DMS53 treated with DMSO at 0.1 percent for 48 hours (cell line): ENCODE data around the gene EML2.
A peak's percentile ranks its signal among the peaks of the same experiment; 100 is the strongest.
"Not testable (repeated sequence)": the region's sequence is repeated elsewhere in the genome, so short reads cannot be mapped to it uniquely, and the experiment has no call there.

Source experiments
- DNase-seq: peaks from one replicate; lab custom pipeline; 2025; ENCODE audit not compliant: unreplicated experiment; lab: John Stamatoyannopoulos, UW

The EML2 gene, protein sequence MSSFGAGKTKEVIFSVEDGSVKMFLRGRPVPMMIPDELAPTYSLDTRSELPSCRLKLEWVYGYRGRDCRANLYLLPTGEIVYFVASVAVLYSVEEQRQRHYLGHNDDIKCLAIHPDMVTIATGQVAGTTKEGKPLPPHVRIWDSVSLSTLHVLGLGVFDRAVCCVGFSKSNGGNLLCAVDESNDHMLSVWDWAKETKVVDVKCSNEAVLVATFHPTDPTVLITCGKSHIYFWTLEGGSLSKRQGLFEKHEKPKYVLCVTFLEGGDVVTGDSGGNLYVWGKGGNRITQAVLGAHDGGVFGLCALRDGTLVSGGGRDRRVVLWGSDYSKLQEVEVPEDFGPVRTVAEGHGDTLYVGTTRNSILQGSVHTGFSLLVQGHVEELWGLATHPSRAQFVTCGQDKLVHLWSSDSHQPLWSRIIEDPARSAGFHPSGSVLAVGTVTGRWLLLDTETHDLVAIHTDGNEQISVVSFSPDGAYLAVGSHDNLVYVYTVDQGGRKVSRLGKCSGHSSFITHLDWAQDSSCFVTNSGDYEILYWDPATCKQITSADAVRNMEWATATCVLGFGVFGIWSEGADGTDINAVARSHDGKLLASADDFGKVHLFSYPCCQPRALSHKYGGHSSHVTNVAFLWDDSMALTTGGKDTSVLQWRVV

DNA sequence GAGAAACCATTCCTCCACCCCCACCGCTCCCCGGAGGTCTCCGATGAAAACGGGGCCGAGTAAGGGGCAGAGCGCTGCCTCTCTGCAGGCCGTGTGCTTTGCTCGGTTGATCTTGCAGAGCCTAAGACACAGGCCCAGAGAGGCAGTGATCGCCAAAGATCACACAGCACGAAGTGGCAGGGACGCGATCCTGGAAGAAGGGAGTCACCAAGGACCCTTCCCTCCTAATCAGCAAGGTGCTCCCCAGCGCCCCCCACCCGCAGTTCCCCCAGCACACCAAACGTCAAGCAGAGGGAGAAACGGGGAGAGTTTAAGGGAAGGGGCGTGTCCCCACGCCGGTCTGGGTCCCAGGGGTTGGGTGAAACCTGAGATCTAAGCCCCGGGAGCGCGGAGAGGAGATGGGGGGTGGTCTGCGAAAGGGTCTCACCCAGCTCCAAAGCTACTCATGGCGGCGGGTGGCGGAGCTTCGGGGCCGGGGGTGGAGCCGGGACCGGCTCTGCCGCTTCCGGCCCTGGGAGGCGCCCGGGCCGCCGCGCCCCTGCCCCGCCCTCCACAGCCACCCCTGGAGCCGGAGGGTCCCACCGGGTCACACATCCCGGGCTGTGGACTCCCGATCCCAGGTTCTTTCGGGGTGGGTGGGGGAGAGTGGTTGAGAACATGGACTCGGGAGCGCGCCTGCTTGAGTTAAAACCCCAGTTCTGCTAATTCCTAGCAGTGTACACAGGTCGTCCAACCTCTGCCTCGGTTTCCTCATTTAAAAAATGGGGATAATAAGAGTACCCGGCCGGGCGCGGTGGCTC lies at the start of gene EML2:
Gene EML2, minus strand, starts transcription at position 468 of the 800 bp plus-strand sequence. Its CDS starts 21 bp downstream, at position 447.
- DNase-seq, result peak; percentile 0

DNA sequence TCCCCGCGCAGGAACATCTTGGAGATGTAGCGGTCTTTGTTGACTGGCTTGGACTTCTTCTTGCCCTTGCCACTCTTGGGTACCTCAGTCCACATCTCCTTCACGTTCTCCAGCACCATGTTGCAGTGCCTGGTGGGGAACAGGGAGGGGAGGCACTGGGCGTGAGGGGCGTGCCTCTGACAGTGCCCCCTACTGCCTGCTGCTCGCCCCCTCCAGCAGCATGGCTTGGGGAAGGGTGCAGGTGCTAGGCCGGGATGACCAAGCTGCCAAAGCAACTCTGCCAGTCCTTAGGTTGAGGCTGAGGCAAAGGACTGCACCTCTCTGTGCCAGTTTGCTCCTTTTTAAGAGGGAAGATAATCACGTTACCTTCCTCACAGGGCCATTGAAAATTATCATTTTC lies 48.4 kb upstream of the EML2 start:
- no peak for DNase-seq

DNA sequence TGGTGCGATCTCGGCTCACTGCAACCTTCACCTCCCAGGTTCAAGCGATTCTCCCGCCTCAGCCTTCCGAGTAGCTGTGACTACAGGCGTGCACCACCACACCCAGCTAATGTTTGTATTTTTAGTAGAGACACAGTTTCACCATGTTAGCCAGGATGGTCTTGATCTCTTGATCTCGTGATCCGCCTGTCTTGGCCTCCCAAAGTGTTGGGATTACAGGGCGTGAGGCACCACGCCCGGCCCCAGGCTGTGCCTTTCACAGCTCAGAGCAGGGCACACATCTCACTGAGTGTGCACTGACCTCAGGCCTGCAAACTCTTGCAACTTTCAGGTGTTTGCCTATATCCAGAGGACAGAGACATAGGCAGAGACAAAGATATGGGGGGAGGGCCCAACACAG lies 45.8 kb upstream of the EML2 start:
- DNase-seq, result not testable (repeated sequence)

DNA sequence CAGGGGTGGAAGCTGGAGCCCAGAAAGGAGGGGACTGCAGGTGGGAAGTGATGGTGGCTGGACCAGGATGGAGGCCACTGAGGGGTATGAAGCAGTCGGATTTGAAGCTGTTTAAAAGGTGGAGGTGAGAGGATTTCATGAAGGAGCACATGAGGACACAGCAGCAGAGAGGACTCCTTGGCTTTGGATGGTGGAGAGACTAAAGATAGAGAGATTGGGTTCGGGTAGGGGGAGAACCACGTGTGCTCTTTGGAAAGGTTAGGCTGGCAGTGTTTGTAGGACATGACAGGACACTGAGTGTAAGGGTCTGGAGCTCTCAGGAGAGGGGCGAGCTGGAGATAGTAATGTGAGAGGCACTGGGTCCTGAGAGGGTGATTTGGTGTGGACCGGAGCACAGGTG lies 43.7 kb upstream of the EML2 start:
- DNase-seq, result no peak

DNA sequence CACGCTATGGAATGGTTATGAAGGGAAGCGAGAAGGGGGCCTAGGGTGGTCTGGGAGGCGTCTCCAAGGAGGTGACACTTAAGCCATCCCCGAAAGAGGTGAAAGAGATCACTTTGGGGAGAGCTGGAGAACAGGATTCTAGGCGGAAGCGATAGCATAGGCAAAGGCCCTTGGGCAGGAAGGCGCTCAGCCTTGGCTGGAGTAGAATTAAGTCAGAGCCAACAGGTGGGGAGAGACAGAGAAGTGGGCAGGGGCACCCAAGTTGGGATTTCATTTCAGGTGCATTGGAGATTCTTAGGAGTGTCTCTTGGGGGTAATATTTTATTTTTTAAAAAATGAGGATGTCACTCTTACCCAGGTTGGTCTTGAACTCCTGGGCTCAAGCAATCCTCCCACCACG lies 42.9 kb upstream of the EML2 start:
- DNase-seq, result no peak

DNA sequence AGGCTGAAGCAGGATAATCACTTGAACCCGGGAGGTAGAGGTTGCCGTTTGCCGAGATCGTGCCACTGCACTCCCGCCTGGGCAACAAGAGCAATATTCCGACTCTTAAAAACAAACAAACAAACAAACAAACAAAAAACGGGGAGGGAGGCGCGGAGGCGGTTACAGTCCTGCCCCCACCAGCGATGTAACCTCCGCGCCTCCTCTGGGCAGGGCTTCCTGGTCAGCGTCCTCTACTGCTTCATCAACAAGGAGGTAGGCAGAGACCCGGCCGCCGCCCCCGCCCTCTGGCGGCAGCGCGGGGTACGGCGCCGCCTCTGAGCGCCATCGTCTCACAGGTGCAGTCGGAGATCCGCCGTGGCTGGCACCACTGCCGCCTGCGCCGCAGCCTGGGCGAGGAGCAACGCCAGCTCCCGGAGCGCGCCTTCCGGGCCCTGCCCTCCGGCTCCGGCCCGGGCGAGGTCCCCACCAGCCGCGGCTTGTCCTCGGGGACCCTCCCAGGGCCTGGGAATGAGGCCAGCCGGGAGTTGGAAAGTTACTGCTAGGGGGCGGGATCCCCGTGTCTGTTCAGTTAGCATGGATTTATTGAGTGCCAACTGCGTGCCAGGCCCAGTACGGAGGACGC lies 42.3 kb upstream of the EML2 start:
- DNase-seq, result peak; percentile 88

DNA sequence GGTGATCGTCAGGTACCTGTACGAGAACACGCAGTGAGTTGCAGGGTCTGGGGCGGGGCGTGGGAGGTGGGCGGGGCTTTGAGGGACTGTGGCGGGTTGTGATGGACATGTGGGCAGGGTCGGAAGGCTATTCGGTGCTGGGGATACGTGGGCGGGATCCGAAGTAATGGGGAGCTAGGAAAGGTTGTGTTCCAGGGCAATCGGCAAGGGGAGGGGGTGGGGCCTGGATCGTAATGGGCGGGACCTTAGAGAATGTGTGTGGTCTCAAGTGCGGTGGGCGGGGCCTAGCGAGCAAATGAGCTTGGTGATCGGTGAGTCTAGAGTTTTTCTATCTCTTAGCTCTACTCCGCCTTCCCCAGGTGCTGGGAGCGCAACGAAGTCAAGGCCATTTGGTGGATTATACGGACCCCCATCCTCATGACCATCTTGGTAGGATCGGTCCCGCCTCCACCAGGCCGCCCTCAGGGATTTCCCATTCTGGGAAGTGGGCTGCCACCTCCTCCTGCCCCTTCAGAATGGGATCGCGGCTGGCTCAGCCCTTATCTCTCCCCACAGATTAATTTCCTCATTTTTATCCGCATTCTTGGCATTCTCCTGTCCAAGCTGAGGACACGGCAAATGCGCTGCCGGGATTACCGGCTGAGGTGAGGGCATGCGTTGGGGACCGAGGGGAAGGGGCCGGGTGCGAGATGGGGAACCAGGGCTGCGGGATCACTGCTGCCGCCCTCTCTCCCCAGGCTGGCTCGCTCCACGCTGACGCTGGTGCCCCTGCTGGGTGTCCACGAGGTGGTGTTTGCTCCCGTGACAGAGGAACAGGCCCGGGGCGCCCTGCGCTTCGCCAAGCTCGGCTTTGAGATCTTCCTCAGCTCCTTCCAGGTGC lies 38.4 kb upstream of the EML2 start:
- peak; percentile 87 for DNase-seq

DNA sequence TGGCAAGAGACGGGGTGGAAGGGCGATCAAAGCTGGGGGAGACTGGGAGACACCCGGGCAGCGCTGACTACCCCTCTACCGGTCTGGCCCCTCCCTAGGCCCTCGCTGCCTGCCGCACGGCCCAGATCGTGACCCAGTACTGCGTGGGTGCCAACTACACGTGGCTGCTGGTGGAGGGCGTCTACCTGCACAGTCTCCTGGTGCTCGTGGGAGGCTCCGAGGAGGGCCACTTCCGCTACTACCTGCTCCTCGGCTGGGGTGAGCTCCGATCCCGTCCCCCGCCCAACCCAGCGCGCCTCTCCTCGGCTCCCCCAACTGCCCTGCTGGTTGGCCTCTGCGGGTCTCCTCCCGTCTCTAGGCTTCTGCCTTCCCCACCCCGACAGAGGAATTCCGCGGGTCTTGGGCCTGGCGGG lies 37.7 kb upstream of the EML2 start:
- DNase-seq, result peak; percentile 43

DNA sequence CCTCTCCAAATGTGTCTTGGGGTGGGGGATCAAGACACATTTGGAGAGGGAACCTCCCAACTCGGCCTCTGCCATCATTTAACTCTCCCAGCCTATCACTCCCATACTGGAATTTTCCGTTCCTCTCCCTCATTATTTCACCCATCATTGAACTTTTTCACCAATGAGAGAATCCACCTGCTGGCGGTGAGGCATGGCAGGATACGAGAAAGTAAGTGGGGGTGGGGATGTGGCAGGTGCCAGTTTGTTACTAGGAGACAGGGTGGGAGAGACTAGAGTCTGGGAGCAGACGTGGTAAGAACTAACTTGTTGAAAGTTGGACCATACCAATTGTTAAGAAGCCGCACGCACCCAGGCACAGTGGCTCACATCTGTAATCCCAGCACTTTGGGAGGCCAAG lies 35.7 kb upstream of the EML2 start:
- DNase-seq, result peak; percentile 4

DNA sequence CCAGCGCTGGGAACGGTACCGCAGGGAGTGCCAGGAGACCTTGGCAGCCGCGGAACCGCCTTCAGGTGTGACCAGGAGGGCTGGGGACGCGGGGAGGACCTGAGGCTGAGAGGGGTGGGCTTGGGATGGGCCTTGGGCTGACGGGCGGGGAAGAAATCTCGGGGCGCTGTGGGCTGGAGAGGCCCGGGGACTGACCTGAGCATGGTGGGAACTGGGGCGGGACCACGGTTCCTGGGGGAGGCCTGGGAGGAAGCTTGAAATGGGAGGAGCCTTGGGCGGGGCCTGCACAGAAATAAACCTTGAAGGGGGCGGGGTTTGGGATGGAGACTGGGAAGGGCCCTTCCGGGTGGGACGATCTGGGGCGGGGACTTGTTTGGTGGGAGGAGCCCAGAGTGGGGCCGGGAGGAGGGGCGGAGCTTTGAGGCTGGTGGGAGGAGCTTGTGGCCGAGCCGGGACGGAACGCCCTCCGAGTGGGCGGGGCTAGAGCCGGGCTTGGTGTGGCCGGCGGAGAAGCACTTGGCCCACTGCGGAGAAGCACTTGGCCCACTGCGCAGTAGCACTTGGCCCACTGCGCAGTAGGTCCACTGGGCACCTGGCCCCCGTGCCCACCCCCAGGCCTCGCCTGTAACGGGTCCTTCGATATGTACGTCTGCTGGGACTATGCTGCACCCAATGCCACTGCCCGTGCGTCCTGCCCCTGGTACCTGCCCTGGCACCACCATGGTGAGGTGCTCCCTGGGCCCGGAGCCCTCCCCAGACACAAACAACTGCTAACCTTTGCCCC lies 31.7 kb upstream of the EML2 start:
- no peak for DNase-seq

DNA sequence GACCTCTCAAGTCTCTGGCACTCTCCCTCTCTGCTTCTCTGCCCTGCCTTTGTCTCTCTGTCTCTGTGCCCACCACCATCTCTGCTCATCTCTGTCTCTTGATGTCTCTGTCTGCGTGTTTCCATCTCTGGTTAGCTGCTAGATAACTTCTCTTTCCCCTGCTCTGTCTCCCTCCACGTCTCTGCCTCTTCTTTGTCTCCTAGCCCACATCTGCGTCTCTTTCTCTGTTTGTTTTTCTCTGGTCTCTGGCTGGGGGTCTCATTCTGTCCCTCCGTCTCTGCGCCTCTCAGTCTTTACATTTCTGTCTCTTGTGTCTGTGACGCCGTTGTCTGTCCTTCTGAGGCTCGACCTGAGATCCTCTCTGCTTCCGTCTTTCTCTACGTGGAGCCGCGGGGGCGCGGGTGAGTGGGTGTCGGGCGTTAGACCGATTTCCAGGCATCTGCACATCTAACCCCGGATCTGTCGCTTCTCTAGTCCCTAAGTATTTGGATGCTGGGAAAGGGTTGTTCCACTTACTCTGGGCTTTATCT lies 29.2 kb upstream of the EML2 start:
- no peak for DNase-seq

DNA sequence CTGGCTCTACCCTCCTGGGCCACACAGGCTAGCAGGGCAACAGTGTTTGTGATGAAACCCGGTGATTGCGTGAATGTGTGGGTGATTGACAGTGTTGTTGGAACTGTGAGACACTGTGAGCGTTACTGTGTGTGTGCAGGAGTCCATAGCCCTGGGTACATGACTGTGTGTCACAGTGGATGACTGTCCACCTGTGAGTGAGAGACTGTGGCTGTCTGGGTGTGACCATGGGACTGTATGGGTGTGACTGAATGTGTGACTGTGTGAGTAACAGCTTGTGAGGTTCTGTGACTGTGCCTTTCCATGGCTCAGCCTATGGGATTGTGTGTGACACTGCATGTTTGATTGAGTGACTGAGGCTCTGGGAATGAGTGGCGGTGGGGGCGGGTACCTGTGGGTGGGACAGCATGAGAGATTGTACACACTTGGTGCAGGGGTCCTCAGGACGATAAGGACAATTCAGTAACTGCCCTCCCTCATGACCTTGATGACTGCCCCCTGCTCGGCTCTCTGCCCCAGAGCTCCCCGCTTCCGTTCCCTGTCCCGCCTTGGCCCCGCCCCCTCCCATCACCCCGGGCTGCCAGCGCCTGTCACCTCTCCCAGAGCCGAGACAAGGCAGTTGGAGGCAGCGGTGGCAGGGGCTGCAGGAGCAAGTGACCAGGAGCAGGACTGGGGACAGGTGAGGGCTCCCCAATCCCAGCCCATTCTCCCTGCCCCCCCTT lies 28.6 kb upstream of the EML2 start, which contains the start of gene GIPR:
Gene GIPR, plus strand, starts transcription at position 602 of the 722 bp plus-strand sequence. CDS start 1,300 bp downstream, outside the sequence.
- peak; percentile 36 for DNase-seq

DNA sequence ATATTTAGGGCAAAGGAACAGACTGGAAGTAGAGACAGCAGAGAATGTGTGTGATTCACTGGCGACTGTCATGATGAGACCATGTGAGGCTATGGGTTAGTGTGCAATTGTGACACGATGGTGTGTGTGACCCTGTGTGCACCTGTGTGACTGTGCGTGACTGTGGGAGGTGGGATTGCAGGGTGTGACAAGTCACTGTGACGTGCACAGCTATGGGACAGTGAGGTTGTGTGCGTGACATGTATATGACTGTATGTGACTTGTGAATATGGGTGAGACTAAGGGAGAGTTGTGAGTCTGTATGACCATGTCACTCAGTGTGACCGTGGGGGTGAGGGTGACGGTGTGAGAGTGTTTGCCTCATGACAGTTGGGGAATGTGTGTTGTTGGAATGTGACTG lies 25.4 kb upstream of the EML2 start:
- no peak for DNase-seq

DNA sequence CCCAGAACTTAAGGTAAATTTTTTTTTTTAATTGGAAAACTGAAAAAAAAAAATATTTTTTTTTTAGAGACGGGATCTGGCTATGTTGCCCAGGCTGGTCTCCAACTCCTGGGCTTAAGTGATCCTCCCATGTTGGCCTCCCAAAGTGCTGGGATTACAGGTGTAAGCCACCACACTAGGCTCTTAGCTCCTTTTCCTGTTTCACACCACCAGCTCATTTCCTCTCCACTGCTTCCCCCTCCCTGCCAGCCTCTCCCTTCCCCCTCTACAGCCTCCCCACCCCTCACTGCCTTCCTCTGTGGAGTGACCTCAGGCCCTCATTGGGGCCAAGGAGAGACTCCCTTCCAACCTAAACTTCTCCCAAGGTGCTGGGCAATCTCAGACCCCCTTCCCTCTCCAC lies 24.6 kb upstream of the EML2 start:
- no peak for DNase-seq

DNA sequence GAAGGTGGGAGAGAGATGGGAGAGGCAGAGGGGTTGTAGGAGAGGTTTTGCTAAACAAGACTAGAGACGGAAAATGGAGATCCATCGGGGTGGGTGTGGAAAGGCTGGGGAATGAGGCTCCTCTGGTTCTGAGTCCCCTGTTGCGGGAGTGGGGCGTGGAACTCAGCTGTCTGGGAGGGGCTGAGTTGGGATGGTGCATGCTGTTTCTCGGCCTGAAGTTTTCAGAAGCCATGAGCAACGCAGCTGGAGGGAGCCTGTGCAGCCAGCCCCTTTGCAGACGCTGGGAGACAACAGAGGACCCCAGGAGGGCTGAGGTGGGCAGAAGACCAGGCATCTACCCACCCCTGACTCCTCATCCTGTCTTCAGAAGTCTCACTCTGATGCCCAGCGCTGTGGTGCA lies 21.4 kb upstream of the EML2 start:
- DNase-seq, result no peak

DNA sequence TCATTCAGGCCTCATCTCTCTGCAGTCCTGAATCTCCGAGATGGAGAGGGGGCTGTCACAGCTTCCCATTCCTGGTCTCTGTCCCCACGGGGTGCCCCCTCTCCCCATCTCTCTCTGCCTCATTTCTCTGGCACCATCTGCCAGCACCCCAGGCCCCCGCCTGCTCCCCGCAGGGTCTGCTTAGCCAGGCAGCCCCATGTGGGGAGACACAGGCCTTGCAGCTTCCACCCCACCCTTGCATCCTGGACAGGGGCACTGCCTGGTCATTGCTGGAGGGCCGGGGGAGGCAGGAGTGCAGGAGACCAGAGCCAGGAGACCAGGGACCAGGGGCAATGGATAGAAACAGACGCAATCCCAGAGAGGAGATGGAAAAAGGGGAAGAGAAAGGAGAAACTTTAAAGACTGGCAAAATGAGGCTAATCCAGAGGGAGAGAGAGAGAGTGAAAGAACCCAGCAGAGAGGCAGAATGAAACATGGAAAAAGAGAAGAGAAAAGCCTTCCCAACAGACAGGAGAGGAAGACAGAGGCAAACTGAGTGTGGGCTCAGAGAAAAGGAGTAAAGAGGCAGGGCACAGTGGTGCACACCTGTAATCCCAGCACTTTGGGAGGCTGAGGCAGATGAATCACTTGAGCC lies 20.0 kb upstream of the EML2 start:
- DNase-seq, result no peak

DNA sequence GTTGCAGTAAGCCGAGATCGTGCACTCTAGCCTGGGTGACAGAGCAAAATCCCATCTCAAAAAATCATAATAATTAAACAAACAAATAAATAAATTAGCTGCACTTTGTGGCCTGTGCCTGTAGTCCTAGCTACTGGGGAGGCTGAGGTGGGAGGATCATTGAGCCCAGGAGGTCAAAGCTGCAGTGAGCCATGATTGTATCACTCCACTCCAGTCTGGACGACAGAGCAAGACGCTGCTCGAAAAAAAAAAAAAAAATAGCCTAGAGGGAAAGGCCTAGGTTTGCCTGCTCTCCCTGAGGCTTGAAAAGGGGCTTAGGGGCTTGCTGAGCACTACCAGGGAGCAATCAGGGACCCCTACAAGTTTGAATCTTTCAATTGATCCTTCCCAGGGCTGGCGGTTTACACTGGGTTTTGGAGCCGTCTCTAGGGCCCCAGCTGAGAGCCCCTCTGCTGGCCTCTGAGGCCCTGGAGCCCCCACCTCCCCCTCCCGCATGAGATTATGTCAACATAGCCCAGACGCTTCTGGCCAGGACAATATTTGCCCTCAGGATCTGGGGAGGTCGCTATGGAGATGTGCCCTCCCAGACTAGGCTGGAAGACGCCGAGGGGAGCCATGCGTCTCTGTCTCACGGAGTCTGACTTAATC lies 18.4 kb upstream of the EML2 start:
- DNase-seq, result no peak

DNA sequence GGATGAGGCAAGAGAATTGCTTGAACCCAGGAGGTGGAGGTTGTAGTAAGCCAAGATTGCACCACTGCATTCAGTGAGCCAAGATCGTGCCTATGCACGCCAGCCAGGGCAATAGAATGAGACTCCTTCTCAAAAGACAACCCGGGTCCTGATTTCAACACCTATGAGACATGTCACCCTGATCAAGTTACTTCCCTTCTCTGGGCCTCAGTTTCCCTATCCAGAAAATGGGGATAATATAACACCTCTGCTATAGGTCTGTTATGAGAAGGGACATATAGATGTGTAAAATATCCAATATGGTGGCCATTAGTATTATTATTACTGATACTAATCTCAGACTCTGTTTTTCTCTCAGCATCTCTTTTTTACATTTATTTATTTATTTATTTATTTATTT lies 15.9 kb upstream of the EML2 start:
- DNase-seq, result no peak
